HG03064 (cell line): ENCODE data around the gene NRXN2.

Source experiments
- ATAC-seq: cut with Tn5 transposase; IDR thresholded peaks from one replicate; pipeline ENCODE4 v1.9.1; 2021; ENCODE audit warnings: low read depth; ENCODE audit not compliant: unreplicated experiment

NRXN2 gene

GRCh38 chr11:64759131-64759721 is 36.2 kb upstream of the NRXN2 start:
- no peak for ATAC-seq

- no peak for ATAC-seq
Observed at GRCh38 chr11:64758330-64759079, 35.5 kb upstream of the NRXN2 start.

DNA sequence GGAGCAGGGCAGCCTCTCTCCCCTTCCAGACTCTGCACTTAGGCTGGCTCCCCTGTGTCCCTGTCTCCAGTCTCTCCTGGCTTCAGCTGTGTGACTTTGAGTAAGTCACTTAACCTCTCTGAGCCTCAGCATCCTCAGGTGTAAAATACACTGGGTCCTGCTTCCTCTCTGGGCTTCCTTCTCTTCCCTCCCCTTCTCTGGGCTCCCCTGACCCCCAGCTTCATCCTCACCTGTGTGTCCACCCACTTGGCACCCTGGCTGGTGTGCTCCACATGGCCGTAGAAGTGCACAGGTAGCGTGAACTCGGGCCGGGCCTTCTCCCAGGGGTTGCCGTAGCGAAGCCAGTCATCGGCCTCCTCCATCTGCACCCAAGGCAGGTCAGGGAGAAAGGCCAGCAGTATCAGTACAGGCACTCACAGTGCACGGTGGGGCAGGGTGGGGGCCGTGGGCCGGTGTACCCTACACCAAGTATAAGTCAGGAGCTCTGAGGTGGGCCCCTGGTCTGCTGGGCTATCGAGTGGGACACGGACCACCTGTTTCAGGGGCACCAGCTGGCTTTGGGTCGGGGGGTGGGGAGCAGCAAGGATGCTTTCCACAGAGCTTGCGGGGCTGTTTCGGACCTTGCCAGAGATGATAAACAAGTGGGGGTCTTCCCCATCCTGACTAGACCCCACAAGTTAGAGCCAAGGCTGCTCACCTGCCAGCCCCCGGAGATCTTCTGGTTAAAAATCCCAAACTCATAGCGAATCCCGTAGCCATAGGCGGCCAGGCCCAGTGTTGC is 34.7 kb upstream of the NRXN2 start:
- ATAC-seq, result no peak

DNA sequence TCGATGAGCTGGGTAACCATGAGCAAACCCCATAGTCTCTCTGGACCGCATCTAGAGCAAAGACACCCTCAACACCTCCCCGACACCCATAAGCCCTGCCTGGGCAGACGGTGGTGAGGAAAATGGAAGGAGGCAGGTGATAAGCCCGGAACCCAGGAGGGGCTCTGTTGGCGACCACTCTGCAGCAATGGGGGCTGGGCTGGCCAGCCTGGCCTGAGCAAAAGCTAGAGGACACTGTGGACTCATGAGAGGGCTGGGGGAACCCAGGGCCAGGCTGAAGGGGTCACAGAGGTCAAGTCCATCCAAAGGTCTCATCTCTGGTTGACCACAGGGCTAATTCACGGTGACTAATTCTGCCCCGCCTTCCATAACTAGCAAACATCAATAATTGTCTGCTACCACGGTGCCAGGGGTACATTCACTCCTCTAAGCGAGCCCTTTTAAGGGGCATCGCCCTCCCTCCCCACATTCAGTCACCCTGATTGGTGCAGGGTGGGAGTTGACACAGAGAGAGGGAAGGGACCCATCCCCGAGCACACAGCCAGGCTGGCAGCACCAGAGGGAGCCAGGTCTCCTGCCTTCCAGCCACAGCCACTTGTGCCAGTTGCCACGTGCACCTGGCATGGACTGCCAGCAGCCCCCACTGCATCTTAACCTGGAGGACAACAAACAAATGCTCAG is 32.8 kb upstream of the NRXN2 start:
- ATAC-seq, result no peak

- no peak for ATAC-seq
Observed at GRCh38 chr11:64754919-64755662, 32.1 kb upstream of the NRXN2 start.

- no peak for ATAC-seq
Observed at GRCh38 chr11:64754124-64754918, 31.3 kb upstream of the NRXN2 start.

GRCh38 chr11:64753380-64754123 is 30.6 kb upstream of the NRXN2 start:
- ATAC-seq, result no peak

GRCh38 chr11:64753019-64753379 is 30.0 kb upstream of the NRXN2 start:
- no peak for ATAC-seq

DNA sequence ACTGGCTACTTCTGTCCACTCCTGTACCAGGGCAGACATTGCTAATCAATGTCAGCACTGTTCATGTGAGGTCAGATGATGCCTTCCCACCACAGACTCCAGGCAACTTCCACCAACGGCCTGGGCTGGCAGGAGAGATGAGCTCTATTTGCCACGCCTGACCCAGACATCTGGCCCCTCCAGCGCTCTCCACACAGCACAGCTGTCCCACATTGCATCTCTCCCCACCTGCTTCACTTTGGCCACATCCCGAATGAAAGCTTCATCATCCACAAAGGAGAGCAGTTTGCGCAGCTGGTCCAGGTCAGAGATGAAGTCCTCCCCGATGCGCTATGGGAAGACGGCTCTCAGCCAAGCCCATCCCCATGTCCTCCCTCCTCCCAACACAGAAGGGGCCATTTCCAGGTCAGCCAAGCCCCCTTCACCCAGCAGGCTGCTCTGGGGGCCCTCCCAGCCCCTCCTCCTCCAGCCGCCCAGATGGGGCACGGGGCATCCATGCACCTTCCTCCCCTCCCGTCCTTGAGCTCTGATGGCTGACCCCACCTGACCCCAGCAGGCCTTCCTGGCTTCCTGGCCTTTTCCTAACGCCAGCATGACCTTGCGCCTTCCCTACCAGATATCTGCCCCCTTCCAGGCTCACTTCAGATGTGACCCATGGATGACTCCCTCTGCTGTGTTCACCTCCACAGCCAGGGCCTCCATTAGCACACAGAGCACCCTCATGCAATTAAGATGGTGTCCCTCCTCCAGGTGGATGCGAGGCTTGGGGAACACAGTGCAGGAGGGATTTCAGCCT is 29.4 kb upstream of the NRXN2 start:
- ATAC-seq, result no peak

- no peak for ATAC-seq
Observed at GRCh38 chr11:64751580-64751979, 28.6 kb upstream of the NRXN2 start.

- no peak for ATAC-seq
Observed at GRCh38 chr11:64751136-64751535, 28.1 kb upstream of the NRXN2 start.

- ATAC-seq, result no peak
Observed at GRCh38 chr11:64750361-64751054, 27.5 kb upstream of the NRXN2 start.

- ATAC-seq, result no peak
Observed at GRCh38 chr11:64747961-64748665, 25.1 kb upstream of the NRXN2 start.

- no peak for ATAC-seq
Observed at GRCh38 chr11:64746486-64746885, 23.5 kb upstream of the NRXN2 start.

GRCh38 chr11:64745521-64746328 is 22.7 kb upstream of the NRXN2 start:
- no peak for ATAC-seq

DNA sequence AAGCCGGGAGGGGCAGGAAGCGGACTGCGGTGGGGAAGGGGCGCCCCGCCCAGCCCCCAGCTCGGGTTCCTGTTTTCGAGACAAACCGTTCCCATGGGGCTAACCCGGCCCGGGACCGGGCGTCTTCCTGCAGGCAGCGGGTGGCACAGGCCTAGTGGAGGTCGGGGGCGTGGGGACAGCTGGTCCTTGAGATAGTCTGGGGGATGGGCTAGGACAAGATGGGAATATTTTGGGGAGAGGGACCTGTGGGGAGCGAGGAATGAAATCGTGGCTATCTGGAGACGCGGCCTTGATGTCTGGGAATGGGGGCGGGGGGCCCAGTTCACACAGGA is 22.2 kb upstream of the NRXN2 start:
- no peak for ATAC-seq
